ENCODE data around the gene IQCH.

- TF ChIP-seq CTCF (IDR thresholded peaks at IDR 0.05) (no peak), POLR2A (IDR thresholded peaks at IDR 0.05) (no peak), POLR2AphosphoS5 (IDR thresholded peaks at IDR 0.05; ENCODE audit: insufficient read depth in 1 of 2, low read depth in 1 of 2) (no peak)
These were observed 279.8 kb downstream of the IQCH start for GRCh38 chr15:67534360-67534759.

All from vagina (tissue), 2 donors.